HG02885 (cell line): ENCODE measurements around the gene PFKM.

Source experiments
- ATAC-seq: cut with Tn5 transposase; IDR thresholded peaks from one replicate; pipeline ENCODE4 v1.9.1; 2021; ENCODE audit warnings: mild to moderate bottlenecking; ENCODE audit not compliant: unreplicated experiment, poor library complexity

PFKM gene

DNA sequence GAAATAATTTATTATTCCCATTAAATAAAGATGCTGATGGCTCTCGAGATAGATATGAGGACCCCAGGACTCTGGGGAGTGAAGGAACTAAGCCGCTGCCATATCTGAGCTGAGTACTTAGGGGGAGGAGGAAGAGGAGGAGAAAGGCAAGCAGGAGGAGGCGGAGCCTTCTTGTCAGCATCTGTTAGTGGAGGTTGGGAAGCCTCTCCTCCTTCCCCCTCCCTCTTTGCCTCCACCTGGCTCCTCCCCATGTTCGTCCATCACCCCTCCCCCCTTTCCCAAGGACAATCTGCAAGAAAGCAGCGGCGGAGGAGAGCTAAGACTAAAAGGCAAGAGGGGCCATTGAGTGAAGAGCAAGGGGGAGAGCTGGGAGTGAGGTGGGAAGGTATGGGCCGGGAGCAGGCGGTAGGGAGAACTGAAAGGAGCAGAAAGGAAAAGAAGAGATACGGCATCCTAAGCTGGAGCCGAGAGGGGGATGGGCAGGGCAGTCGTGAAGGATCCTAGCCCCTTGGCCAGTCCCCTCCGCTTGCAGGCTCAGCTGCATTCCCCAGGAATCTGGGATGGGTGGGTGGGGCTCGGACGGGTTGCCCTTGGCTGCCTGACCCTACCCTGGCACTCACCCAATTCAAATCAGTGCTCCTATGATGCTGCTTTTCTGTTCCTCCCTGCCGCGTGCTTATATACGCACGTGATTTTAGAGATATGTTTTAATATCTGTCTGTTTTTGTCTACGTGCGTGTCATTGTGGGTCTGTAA is at the start of gene PFKM:
TSS of gene PFKM (plus strand) at position 287 of the 756 bp plus-strand sequence. CDS start 3,411 bp downstream, outside the sequence.
- ATAC-seq: peak; percentile 100

DNA sequence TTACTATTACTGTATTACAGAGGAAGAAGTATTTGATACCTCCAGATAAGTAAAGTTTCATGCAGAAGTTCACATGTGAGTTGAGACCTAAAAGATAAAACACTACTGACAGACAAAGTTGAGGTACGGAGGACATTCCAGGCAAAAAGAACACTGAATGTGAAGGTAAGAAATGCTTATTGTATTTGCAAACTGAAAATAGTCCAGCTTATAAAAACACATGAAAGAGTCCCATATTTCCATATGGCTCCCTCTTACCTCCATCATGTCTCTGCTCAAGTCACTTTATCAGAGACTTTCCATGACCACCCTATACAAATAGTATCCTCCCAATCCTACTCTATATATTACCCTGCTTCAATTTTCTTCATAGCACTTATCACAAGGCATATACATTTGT is 49.1 kb upstream of the PFKM start:
- no peak for ATAC-seq

DNA sequence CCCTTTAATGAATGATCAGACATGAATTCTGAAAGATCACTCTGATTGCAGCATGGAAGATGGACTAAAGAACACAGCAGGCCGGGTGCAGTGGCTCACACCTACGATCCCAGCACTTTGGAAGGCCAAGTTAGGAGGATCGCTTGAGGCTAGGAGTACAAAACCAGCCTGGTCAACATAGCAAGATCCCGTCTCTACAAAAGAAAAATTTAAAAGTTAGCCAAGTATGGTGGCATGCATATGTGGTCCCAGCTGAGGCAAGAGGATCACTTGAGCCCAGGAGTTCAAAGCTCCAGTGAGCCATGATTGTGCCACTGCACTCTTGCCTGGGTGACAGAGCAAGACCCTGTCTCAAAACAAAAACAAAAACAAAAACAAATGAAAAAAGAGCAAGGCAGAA is 48.4 kb upstream of the PFKM start:
- ATAC-seq: no peak

DNA sequence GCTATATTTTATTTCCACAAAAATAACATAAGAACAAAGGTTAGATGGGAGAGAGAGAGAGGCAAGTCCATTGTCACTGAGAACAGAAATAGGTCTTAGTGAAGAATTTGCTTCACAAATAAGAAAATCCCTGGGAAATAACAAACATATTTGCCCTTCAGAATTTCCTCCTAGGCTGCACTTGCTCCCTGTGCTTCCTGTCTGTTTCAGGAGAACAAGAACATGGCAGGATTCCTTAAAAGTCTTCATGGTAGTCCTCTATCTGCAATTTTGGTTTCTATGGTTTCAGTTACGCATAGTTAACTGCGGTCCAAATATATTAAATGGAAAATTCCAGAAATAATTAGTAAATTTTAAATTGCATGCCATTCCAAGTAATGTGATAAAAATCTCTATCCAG is 47.4 kb upstream of the PFKM start:
- no peak for ATAC-seq

DNA sequence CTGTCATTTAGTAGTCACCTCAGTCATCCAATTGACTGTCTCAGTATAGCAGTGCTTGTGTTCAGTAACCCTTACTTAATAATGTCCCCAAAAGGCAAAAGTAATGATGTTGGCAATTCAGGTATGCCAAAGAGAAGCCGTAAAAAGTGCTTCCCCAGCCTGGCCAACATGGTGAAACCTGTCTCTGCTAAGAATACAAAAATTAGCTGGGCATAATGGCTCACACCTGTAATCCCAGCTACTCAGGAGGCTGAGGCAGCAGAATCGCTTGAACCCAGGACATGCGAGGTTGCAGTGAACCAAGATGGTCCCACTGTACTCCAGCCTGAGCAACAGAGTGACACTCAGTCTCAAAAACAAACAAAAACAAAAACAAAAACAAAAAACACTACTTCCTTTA is 46.9 kb upstream of the PFKM start:
- ATAC-seq: no peak

DNA sequence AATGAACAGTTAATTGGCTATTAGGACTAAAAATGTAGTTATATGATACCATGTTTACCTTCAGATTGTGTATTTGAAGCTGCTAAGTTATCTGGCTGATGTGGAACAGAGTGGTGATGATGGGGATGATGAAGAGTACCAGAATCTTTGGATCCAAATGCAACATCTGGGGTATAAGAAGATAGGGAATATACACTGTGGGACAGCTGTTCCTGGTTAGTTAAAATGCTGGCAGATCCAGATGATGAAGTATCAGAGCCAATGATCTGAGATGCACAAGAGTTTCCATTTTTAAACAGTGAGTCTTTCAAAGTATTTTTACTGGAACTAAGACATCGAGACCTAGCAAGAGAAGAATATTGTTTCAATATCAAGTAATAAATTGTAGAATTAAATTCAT is 44.9 kb upstream of the PFKM start:
- ATAC-seq: no peak

DNA sequence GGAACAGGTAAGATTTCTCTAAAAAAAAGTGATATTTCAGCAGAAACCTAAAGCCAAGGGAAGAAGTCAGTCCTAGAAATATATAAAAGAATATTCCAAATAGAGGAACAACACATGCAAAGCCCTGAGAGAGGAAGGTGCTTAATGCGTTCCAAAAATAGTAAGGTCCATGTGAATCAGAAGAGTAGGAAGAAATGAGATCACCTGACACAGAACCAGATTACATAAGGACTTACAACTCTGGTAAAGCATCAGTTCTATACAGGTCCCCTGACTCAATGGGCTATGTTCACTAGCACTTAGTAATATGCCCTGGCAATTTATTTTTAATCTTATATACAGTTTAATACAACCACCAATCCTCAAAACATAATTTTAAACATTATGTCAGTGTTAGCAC is 43.3 kb upstream of the PFKM start:
- ATAC-seq: no peak

DNA sequence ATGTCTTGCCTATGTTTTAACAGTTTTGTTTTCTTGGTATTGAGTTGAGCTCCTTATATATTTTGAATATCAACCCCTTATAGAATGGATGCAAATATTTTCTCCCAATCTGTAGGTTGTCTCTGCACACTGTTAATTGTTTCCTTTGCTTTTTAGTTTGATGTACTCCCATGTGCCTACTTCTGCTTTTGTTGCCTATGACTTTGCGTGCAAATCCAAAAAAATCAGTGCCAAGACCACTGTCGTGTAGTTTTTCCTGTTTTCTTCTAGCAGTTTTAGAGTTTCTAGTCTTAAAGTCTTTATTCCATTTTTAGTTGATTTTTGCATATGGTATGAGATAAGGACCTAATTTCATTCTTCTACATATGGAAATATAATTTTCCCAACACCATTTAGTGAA is 42.1 kb upstream of the PFKM start:
- ATAC-seq: no peak

DNA sequence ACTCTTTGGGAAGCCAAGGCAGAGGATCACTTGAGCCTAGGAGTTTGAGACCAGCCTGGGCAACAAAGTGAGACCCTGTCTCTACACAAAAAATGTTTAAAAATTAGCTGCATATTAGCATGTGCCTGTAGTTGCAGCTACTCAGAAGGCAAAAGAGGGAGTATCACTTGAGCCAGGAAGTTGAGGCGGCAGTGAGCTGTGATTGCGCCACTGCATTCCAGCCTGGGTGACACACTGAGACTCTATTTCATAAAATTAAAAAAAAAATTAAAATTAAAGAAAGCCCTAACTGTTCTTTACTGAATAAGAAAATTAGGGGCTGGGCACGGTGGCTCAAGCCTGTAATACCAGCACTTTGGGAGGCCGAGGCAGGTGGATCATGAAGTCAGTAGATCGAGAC is 40.3 kb upstream of the PFKM start:
- ATAC-seq: no peak

DNA sequence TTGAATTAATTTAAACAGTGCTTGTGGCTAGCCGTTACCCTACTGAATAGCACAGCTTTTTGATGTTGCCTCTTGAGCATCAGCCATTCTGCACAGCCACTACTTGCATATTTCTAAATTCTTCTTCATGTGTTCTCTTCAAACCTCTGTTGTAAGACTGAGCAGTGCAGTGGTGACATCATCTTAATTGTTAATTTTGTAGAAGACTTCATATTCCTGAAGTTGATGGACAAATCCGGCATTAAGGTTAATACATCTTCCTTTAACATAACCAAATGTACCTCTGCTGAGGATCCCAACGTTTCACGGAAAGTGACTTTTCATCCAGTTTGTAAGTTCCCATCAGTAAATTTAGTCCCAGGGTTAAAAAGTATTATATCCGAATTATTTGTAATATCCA is 38.9 kb upstream of the PFKM start:
- ATAC-seq: no peak

DNA sequence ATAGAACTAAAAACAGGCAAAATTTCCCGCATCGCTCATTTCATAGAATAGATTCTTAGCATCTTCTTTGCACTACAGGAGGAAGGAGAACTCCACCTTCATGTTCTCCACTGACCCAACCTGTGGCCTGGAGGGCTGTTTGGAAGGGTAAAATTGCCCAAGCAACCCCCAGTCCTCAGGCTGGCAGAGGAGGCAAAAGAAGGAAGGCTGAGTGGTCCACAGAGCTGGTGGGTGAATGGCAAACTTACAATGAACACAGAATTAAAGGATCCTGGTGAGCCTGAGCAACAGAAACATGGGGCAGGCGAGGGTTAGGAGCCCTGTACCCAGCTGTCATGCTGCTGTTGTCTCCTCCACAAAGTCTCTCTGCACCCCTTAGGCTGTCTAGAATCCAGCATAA is 38.3 kb upstream of the PFKM start:
- ATAC-seq: no peak

DNA sequence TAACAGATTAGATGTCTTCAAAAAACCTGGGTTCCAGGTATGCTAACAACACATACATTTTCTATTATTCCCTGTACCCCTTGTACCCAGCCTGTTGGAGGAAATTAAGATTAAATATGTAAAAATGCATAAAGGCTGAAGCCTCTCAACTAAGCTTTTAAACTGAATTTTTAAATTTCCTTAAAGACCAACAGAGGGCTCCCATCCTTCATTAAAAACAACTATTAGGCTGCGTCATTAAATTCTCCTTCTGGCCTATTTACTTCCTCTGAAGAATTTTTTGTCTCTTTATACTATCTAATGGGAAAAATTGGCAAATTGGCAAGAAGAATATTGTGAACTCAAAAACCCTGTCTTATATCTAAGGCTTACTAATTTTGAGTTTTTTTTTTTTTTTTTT is 35.1 kb upstream of the PFKM start:
- ATAC-seq: no peak

DNA sequence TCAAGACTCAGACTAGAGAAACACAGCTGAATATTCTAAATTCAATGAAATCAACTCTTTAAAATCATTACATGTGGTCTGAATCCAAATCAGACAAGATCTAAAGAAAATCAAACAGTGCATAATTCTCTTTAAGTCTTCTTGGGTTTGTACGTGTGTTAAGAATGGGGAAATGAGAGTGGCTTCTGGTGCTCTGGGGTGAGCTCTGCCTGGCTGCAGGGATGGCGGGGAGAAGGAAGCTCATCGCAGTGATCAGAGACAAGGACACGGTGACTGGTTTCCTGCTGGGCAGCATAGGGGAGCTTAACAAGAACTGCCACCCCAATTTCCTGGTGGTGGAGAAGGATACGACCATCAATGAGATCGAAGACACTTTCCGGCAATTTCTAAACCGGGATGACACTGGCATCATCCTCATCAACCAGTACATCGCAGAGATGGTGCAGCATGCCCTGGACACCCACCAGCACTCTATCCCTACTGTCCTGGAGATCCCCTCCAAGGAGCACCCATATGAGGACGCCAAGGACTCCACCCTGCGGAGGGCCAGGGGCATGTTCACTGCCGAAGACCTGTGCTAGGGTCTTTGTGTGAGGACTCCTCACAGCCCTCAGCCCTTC is 34.2 kb upstream of the PFKM start:
- no peak for ATAC-seq

DNA sequence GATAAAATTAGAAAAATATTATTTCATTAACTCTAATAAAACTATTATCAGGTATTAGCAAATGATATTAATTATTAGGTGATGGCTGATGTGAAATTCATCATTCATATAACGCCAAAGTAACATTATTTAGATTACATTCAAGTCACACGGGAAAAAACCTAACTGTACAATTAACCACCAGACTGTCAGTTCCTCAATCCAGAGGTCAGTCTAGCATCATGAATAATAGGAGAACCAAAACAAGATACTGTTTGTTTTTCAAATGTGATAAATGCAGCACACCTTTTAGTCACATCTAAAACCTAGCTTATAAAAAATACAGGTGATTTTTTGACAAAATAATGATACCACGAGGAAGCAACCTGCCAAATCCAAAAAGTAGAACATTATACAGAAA is 32.8 kb upstream of the PFKM start:
- no peak for ATAC-seq

DNA sequence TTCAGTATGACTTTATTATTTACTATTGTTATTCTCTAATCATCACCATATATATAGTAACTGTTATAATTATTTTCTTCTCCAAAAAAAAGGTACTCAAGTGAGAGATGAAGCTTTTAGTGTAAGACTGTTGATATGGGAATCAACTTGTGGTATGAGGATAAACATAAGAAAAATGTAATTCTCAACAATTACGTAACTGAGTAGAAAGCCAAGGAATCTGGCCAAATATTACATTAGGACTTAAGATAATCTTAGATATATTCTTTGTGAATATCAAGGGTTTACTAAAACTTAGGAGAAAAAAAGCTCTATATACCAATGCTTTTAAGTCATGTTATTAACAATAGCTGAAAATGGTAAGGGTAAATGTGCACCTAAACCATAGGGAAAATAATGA is 26.6 kb upstream of the PFKM start:
- no peak for ATAC-seq

DNA sequence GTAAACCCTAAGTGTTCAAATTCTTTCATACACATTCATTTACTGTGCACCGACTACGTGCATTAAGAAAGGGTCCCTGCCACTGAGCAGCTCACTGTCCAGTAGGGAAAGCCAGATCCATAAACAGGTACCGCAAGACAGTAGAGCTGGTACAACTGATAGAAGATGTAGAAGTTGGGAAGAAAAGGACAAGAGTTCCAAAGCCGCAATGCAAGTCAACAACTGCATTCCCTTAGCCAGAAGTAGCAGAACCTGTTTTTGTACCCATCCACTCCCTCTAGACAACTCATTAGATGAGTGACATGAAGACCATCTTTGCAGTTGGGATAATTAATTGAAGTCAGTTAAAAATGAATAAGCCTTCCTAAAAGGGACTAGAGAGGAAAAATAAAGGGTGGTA is 14.6 kb upstream of the PFKM start:
- ATAC-seq: no peak

DNA sequence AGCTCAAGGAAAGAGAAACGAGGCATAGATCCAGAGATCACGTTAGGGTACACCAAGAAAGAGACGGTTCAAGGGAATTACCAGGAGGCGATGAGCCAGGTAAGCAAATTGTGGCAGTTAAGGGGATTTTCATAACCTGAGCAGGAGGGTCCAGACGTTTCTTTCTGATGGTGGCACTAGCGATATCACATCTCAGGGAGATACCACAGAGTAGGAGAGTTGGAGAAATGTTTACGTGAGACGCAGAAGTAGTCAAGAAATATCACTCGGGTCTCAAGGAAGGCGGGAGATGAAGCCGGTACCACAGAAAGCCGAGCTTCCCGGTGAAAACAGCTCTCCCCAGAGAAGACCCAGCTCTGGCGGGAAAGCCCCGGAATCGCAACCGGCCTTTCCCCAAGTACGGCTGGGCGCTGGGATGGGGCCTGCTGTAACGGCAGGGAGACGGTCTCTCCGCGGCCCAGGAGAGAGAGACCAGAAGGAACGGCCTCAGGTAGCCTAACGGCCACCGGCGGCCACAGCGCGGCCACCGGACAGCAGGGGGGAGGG is 13.8 kb upstream of the PFKM start:
- ATAC-seq: peak; percentile 26

DNA sequence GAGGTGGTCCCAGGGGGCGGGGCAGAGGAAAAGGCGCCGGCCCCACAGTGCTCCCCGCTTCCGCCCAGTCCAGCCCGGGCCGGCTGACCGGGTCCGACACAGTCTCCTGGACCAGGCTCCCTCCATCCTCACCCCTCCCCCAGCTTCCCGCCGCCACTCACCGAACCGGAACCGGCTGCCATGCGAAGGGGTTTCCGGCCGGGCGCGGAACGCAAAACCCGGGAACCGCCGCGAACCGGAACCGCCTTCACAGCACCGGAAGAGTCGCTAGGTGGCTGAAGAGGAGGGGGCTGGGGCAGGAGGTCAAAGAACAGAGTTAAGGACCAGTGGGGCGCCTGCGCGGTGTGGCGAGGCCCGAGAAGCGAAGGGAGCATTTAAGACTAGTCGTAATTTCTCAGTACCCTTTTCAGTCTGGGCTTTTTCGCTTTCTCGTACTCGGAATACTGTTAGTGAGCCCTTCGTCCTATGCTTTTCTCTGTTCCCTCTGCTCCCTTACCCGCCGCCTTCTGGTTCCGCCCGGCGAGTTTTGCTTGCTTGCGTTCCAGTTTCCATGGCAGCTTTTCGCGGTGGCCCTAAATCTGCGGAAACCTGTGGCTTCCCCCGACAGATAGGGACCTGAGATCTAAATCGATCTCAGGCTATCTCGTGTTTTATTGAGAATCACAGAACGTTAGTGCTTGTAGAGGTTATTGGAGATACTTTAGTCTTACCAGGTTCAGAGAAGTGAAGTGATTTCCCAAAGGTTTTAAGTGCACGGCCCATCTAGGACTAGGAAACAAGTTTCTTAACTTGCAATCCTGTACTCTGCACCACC is 13.1 kb upstream of the PFKM start, which contains the start of gene SENP1:
TSS of gene SENP1 (minus strand) at position 213 of the 814 bp plus-strand sequence. CDS start 4,607 bp downstream, outside the sequence.
- peak; percentile 77 for ATAC-seq

DNA sequence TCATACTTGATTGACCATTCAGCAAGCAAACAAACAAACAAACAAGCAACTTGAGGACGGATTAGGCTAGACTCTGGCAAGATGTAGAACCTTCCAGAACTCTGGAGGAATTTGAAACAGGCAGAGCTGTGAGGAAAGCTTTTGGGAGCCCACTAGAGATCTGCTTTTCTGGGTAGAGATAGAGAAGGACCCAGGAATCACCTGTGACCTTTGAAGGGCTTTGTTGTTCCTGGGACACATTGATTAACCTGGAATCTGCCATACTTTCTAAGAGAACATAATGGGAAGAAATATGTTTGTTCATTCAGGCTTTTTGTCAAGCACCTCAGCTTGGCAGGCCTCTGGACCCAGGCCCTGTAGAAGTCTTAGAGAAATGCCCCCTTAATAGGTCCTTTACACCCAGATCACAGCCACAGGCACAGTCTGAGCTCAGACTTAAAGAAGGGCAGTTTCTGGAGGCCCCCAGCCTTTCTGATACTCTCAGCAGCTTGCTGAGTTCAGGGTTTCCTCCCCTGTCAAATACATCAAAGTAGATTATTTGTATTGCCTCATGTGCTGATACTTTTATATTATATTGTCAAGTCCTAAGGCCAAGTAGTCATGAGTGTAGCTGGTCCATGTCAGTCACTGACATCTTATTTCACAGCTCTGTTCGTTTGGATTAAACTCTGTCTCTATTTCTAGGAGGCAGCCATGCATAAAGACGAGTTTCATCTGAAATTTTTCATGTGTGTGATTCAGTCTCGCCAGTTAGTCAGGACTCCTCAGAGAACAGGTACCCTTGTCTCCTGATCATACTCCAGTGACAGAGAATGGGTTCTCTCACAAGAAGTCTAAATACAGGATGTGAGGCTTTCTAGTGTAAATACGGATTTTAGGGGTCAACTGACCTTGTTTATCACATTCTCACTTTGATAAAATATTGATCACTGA is 12.2 kb upstream of the PFKM start:
- ATAC-seq: no peak

DNA sequence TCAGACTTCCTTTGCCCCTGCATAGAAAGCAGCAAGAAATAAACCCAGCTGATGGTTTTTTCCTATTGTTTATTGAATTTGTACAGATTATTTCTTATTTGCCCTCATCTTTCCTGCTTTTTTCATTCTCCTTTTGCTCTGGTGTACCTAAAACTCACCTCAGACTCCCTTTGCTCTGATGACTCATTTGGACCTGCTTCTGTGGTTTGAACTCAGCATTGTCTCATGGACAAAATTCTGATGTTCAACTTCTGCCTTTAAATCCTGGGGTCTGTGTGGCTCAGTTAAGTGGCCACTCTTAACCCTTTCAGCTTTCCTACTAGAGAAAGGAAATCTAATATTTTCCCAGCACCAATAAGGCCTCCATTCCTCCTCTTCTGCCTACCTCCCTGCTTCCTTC is 9.7 kb upstream of the PFKM start:
- ATAC-seq: no peak
